Measurements from ENCODE around the gene GRK2. TPM values are rescaled to one million over a fixed set of nuclear protein-coding genes. Genes with fewer than 3 reads are reported as not detected.
A peak's percentile ranks its signal among the peaks of the same experiment; 100 is the strongest.

GRK2 gene
- total and polyA plus RNA-seq, 5 experiments from 2014 or later, result 16.8 to 354 (median 70.7) TPM

GRCh38 chr11:67286621-67287333 is 20.5 kb downstream of the GRK2 start:
- Mint-ChIP-seq H3K4me3 (peak overlapping the region; percentile 78 to 90 (median 88)), H3K27me3 (no peaks in the 10 kb centered on the region), H3K36me3 (peaks cover 0 to 60% (median 6%) of the 10 kb centered on the region in 3 donors), H3K27ac (peak overlapping the region; percentile 97 to 100 (median 98)), H3K4me1 (peaks cover 21 to 72% (median 57%) of the 10 kb centered on the region in 4 donors), H3K9me3 (no peaks in the 10 kb centered on the region)
- POLR2A ChIA-PET, result interaction anchor here (0.7 to 49.2 kb wide), 10 partner anchors 8 to 671 kb away, joined by 3 to 2293 read pairs (median 6); partner anchors contain the start of genes ANKRD13D, GRK2, POLD4 and SSH3
- ATAC-seq (no peak), DNase-seq (peak in 2 of 10 donors; percentile 5 to 46)

- DNase-seq (peak in 4 of 10 donors; percentile 11 to 58 (median 46)), ATAC-seq (peak; percentile 9 to 11)
- H3K27me3 Mint-ChIP-seq, result no peaks in the 10 kb centered on the region
- H3K27ac Mint-ChIP-seq, result peak overlapping the region; percentile 97 to 100 (median 98)
- H3K36me3 Mint-ChIP-seq, result peaks cover 0 to 58% (median 4%) of the 10 kb centered on the region in 3 donors
- peak overlapping the region; percentile 78 to 90 (median 88) for H3K4me3 Mint-ChIP-seq
- peaks cover 17 to 73% (median 57%) of the 10 kb centered on the region in 4 donors for H3K4me1 Mint-ChIP-seq
- no peaks in the 10 kb centered on the region for H3K9me3 Mint-ChIP-seq
- POLR2A ChIA-PET, result interaction anchor here (0.6 to 49.2 kb wide), 19 partner anchors 9 to 197 kb away, joined by 3 to 2293 read pairs (median 7); partner anchors contain the start of genes AIP, ANKRD13D, CLCF1 and GRK2
Measured at GRCh38 chr11:67287355-67288197, 21.3 kb downstream of the GRK2 start.

- H3K27ac Mint-ChIP-seq, result peak overlapping the region; percentile 97 to 100 (median 98)
- no peaks in the 10 kb centered on the region for H3K27me3 Mint-ChIP-seq
- POLR2A ChIA-PET, result interaction anchor here (0.6 to 49.2 kb wide), 19 partner anchors 10 to 197 kb away, joined by 3 to 2293 read pairs (median 7); partner anchors contain the start of genes AIP, ANKRD13D, CLCF1 and GRK2
- H3K4me1 Mint-ChIP-seq, result peaks cover 22 to 74% (median 59%) of the 10 kb centered on the region in 4 donors
- peaks cover 0 to 58% (median 7%) of the 10 kb centered on the region in 3 donors for H3K36me3 Mint-ChIP-seq
- no peak for DNase-seq
- no peaks in the 10 kb centered on the region for H3K9me3 Mint-ChIP-seq
- peak in 1 of 2 donors; percentile 24 for ATAC-seq
- peak overlapping the region; percentile 78 to 90 (median 88) for H3K4me3 Mint-ChIP-seq
Measured at GRCh38 chr11:67288198-67288451, 21.9 kb downstream of the GRK2 start.

- H3K4me3 Mint-ChIP-seq, result peak overlapping the region; percentile 78 to 90 (median 88)
- peak overlapping the region; percentile 97 to 100 (median 98) for H3K27ac Mint-ChIP-seq
- H3K36me3 Mint-ChIP-seq, result peaks cover 0 to 54% (median 8%) of the 10 kb centered on the region in 3 donors
- POLR2A ChIA-PET, result interaction anchor here (0.6 to 49.2 kb wide), 19 partner anchors 10 to 196 kb away, joined by 3 to 2293 read pairs (median 7); partner anchors contain the start of genes AIP, ANKRD13D, CLCF1 and GRK2
- H3K9me3 Mint-ChIP-seq, result no peaks in the 10 kb centered on the region
- ATAC-seq (peak; percentile 67 to 71), DNase-seq (peak; percentile 85 to 95 (median 94))
- peaks cover 24 to 76% (median 62%) of the 10 kb centered on the region in 4 donors for H3K4me1 Mint-ChIP-seq
- no peaks in the 10 kb centered on the region for H3K27me3 Mint-ChIP-seq
Measured at GRCh38 chr11:67288452-67289225, 22.4 kb downstream of the GRK2 start.

- peaks cover 24 to 77% (median 62%) of the 10 kb centered on the region in 4 donors for H3K4me1 Mint-ChIP-seq
- POLR2A ChIA-PET, result interaction anchor here (1.1 to 49.2 kb wide), 14 partner anchors 10 to 194 kb away, joined by 3 to 2293 read pairs (median 10); partner anchors contain the start of genes AIP, ANKRD13D, GRK2 and KDM2A
- H3K4me3 Mint-ChIP-seq, result peak within 1 kb of the TSS; percentile 87 to 93 (median 90)
- no peaks in the 10 kb centered on the region for H3K9me3 Mint-ChIP-seq
- peaks cover 0 to 54% (median 9%) of the 10 kb centered on the region in 3 donors for H3K36me3 Mint-ChIP-seq
- peak within 1 kb of the TSS; percentile 97 to 100 (median 98) for H3K27ac Mint-ChIP-seq
- ATAC-seq (peak; percentile 44 to 46), DNase-seq (peak in 2 of 10 donors; percentile 73)
- no peaks in the 10 kb centered on the region for H3K27me3 Mint-ChIP-seq
Measured at GRCh38 chr11:67289226-67289650, 23.0 kb downstream of the GRK2 start, which contains the start of gene ANKRD13D. Gene ANKRD13D (plus strand): TSS chr11:67289303. CDS start chr11:67289461, 158 bp downstream.

GRCh38 chr11:67289651-67290479 is 23.6 kb downstream of the GRK2 start:
- peak in 2 of 10 donors; percentile 7 to 65 for DNase-seq
- Mint-ChIP-seq H3K4me3 (peak overlapping the region; percentile 82 to 93 (median 88)), H3K36me3 (peaks cover 0 to 51% (median 10%) of the 10 kb centered on the region in 3 donors), H3K27me3 (no peaks in the 10 kb centered on the region), H3K27ac (peak overlapping the region; percentile 77 to 97 (median 91)), H3K9me3 (peaks cover 0 to under 1% (median 0%) of the 10 kb centered on the region in 9 donors), H3K4me1 (peaks cover 24 to 73% (median 62%) of the 10 kb centered on the region in 4 donors)
- ATAC-seq, result no peak
- POLR2A ChIA-PET, result interaction anchor here (0.6 to 49.2 kb wide), 11 partner anchors 9 to 193 kb away, joined by 3 to 2293 read pairs (median 10); partner anchors contain the start of genes AIP, ANKRD13D, GRK2 and KDM2A

GRCh38 chr11:67290801-67291200 is 24.5 kb downstream of the GRK2 start:
- H3K36me3 Mint-ChIP-seq, result peaks cover 0 to 55% (median 19%) of the 10 kb centered on the region in 3 donors
- ATAC-seq (no peak), DNase-seq (peak in 2 of 10 donors; percentile 1 to 58)
- POLR2A ChIA-PET, result interaction anchor here (35.0 to 49.2 kb wide), 2 partner anchors 8 to 12 kb away, joined by 2293 read pairs; partner anchors contain the start of genes ANKRD13D, GRK2 and SSH3
- no peaks in the 10 kb centered on the region for H3K27me3 Mint-ChIP-seq
- H3K9me3 Mint-ChIP-seq, result peaks cover 0 to 6% (median 2%) of the 10 kb centered on the region in 9 donors
- H3K4me1 Mint-ChIP-seq, result peaks cover 24 to 68% (median 58%) of the 10 kb centered on the region in 4 donors
- peak overlapping the region; percentile 38 to 93 (median 80) for H3K27ac Mint-ChIP-seq
- H3K4me3 Mint-ChIP-seq, result peak overlapping the region; percentile 50 to 93 (median 88)

GRCh38 chr11:67291481-67292381 is 25.5 kb downstream of the GRK2 start:
- ATAC-seq, result no peak
- peak in 2 of 10 donors; percentile 2 to 35 for DNase-seq
- peaks cover 26 to 65% (median 52%) of the 10 kb centered on the region in 4 donors for H3K4me1 Mint-ChIP-seq

GRCh38 chr11:67292671-67293070 is 26.4 kb downstream of the GRK2 start:
- Mint-ChIP-seq H3K9me3 (peaks cover 0 to 16% (median 12%) of the 10 kb centered on the region in 9 donors), H3K4me3 (peak overlapping the region; percentile 2 to 80 (median 24)), H3K27ac (peak overlapping the region in 9 of 10 donors; percentile 1 to 88 (median 66)), H3K4me1 (peaks cover 22 to 59% (median 44%) of the 10 kb centered on the region in 4 donors), H3K27me3 (no peaks in the 10 kb centered on the region), H3K36me3 (peaks cover 13 to 65% (median 31%) of the 10 kb centered on the region in 3 donors)
- POLR2A ChIA-PET, result interaction anchor here (1.2 to 49.2 kb wide), 3 partner anchors 7 to 59 kb away, joined by 3 to 2293 read pairs (median 2293); partner anchors contain the start of genes ANKRD13D, GRK2 and SSH3
- no peak for ATAC-seq
- no peak for DNase-seq

More at GRCh38 chr11:67291481-67292381, 25.5 kb downstream of the GRK2 start:
- peaks cover 9 to 57% (median 28%) of the 10 kb centered on the region in 3 donors for H3K36me3 Mint-ChIP-seq
- no peaks in the 10 kb centered on the region for H3K27me3 Mint-ChIP-seq
- H3K9me3 Mint-ChIP-seq, result peaks cover 0 to 12% (median 9%) of the 10 kb centered on the region in 9 donors
- peak overlapping the region in 9 of 10 donors; percentile 59 to 87 (median 71) for H3K27ac Mint-ChIP-seq
- H3K4me3 Mint-ChIP-seq, result peak overlapping the region in 8 of 10 donors; percentile 4 to 91 (median 72)
- POLR2A ChIA-PET, result interaction anchor here (0.5 to 49.2 kb wide), 5 partner anchors 7 to 90 kb away, joined by 3 to 2293 read pairs (median 7); partner anchors contain the start of genes ANKRD13D, GRK2 and SSH3

Measured in naive thymus-derived CD8-positive, alpha-beta T cell (primary cell).